ENCODE measurements around the gene CAPN2. TPM values are rescaled to one million over a fixed set of nuclear protein-coding genes. Genes with fewer than 3 reads are reported as not detected.
A peak's percentile ranks its signal among the peaks of the same experiment; 100 is the strongest.
"Not testable (repeated sequence)": the region's sequence is repeated elsewhere in the genome, so short reads cannot be mapped to it uniquely, and the experiment has no call there.

The CAPN2 gene
- total RNA-seq, 2 donors from 2014 or later, result 61.4 to 72.3 TPM

DNA sequence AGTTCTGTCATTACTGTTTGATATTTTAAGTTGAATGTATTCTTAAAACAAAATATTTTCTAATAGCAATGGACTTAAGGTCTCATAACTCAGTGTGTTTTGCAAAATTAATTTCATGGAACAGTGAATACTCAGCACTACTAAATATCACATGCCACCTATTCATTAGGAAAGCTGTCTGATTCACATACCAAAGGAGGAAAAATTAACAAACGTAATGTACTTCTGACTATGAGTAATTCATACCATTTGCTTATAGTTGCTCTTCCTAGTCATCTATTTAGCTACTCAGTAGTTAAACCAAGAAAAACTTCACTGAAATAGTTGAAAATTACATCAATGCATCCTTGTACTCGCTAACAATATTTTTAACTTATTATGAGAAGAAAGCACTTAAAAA is 98.2 kb downstream of the CAPN2 start:
- no peaks in the 10 kb centered on the region for H3K9me3 ChIP-seq
- peaks cover 37% of the 10 kb centered on the region for H3K36me3 ChIP-seq
- H3K27ac ChIP-seq, result no peak overlapping the region
- TF ChIP-seq, protein P1, sequence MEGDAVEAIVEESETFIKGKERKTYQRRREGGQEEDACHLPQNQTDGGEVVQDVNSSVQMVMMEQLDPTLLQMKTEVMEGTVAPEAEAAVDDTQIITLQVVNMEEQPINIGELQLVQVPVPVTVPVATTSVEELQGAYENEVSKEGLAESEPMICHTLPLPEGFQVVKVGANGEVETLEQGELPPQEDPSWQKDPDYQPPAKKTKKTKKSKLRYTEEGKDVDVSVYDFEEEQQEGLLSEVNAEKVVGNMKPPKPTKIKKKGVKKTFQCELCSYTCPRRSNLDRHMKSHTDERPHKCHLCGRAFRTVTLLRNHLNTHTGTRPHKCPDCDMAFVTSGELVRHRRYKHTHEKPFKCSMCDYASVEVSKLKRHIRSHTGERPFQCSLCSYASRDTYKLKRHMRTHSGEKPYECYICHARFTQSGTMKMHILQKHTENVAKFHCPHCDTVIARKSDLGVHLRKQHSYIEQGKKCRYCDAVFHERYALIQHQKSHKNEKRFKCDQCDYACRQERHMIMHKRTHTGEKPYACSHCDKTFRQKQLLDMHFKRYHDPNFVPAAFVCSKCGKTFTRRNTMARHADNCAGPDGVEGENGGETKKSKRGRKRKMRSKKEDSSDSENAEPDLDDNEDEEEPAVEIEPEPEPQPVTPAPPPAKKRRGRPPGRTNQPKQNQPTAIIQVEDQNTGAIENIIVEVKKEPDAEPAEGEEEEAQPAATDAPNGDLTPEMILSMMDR (IDR thresholded peaks at IDR 0.05), result no peak
- no peak for DNase-seq (ENCODE audit: low spot score)
- no peak overlapping the region for H3K4me3 ChIP-seq
- peaks cover 0 to 9% of the 10 kb centered on the region in 2 donors for H3K4me1 ChIP-seq
- no peaks in the 10 kb centered on the region for H3K27me3 ChIP-seq

DNA sequence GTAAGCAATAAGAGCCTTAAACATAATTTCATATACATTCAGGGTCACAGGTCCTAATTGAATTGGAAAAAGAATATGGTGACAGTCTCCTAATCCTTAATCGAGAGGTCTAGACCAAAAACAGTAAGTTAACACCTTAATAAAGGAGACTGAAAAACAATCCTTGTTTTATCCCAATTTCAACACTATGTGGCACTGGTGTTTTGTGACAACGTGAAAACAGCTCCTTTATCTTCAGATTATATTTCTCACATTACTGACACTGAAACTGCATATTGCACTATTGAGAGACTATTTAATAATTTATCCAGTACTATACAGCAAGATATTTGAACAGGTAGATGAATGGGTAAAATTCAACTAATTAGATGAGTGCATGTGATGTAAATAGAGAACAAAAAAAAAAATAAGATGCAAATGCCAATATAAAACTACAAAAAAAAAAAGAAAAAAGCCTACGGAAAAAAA is 99.3 kb downstream of the CAPN2 start:
- Histone ChIP-seq H3K27me3 (no peaks in the 10 kb centered on the region), H3K9me3 (no peaks in the 10 kb centered on the region), H3K36me3 (peaks cover 26% of the 10 kb centered on the region), H3K27ac (no peak overlapping the region), H3K4me1 (peaks cover 0 to 14% of the 10 kb centered on the region in 2 donors), H3K4me3 (no peak overlapping the region)
- TF ChIP-seq, protein P1 (IDR thresholded peaks at IDR 0.05), result peak; percentile 41 to 71
- no peak for DNase-seq (ENCODE audit: low spot score)

GRCh38 chr1:223813645-223814044 is 101.3 kb downstream of the CAPN2 start:
- H3K9me3 ChIP-seq, result no peaks in the 10 kb centered on the region
- H3K27me3 ChIP-seq, result no peaks in the 10 kb centered on the region
- TF ChIP-seq, protein P1 (IDR thresholded peaks at IDR 0.05), result no peak
- H3K36me3 ChIP-seq, result peaks cover 28% of the 10 kb centered on the region
- DNase-seq (ENCODE audit: low spot score), result no peak
- peaks cover 0 to 14% of the 10 kb centered on the region in 2 donors for H3K4me1 ChIP-seq
- H3K4me3 ChIP-seq, result no peak overlapping the region
- no peak overlapping the region for H3K27ac ChIP-seq

DNA sequence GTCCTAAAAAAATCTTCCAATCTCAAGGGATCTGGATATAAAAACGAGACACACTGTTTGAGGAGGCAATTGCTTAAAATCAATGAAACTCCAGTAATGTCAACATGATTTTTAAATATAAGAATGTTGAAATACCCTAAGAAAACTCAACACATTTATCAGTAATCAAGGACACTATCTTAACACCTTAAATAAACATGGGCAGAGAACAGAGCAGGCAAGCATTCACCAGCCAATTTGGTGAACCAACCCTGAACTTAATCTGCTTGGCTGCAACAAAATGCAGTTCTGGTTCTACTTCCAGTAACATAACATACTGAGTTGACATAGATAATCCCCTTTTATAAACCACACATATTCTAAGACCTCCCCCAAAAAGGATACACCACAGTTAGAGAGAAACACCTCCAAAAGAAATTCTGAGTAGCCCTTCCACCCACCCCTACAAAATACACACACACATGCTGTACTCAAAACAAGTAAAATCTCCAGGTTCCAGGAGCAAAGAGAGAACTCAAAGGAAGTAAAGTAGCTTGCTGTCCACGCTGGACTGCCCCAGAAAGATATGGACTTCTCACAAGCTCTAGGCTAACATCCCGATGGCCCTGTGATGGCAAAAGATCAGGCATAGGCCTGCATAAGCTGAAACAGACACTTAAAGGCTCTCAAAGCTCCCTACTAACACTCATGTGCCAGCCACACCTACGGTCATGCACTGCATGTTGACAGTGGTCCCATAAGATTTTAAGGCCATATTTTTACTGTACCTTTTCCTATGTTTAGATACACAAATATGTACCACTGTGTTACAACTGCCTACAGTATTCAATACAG is 102.9 kb downstream of the CAPN2 start:
- Histone ChIP-seq H3K9me3 (no peaks in the 10 kb centered on the region), H3K36me3 (peaks cover 28% of the 10 kb centered on the region), H3K27me3 (no peaks in the 10 kb centered on the region), H3K27ac (peak overlapping the region in 1 of 2 donors; percentile 14), H3K4me1 (peaks cover 0 to 23% of the 10 kb centered on the region in 2 donors), H3K4me3 (no peak overlapping the region)
- DNase-seq (ENCODE audit: low spot score), result no peak
- TF ChIP-seq, protein P1 (IDR thresholded peaks at IDR 0.05), result no peak

DNA sequence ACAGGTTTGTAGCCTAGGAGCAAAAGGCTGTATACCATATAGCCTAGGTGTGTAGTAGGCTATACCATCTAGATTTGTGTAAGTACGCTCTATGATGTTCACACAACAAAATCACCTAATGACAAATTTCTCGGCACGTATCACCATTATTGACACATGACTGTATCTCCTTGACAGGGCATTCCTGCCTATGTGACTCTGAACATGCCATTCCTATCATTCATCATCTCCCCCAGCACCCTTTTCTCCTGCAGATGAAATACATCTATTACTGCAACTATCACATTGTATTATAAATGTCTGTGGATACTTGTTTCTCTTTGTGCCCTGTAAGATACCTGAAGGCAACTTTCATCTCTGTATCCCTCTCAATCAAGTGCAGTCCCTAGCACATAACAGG is 103.5 kb downstream of the CAPN2 start:
- TF ChIP-seq, protein P1 (IDR thresholded peaks at IDR 0.05), result no peak
- Histone ChIP-seq H3K27me3 (no peaks in the 10 kb centered on the region), H3K27ac (no peak overlapping the region), H3K4me1 (peaks cover 0 to 29% of the 10 kb centered on the region in 2 donors), H3K9me3 (no peaks in the 10 kb centered on the region), H3K4me3 (no peak overlapping the region), H3K36me3 (peaks cover 28% of the 10 kb centered on the region)
- no peak for DNase-seq (ENCODE audit: low spot score)

DNA sequence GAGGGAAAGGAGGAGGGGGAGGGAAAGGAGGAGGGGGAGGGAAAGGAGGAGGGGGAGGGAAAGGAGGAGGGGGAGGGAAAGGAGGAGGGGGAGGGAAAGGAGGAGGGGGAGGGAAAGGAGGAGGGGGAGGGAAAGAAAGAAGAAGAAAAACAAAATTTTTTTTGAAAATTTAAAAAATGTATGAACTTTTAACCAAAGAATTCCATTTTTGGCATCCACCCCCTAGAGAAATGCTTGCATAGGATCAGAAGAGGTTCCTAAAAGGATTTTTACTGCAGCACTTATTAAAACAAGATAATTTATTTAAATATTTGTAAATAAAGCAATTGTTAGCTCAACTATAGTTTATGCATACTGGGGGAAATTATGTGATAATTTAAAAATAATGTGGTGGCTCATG is 104.9 kb downstream of the CAPN2 start:
- H3K9me3 ChIP-seq; H3K27me3 ChIP-seq; H3K27ac ChIP-seq; H3K4me3 ChIP-seq; DNase-seq (ENCODE audit: low spot score): not testable (repeated sequence)
- H3K36me3 ChIP-seq, result peaks cover 24% of the 10 kb centered on the region
- peaks cover 0 to 37% of the 10 kb centered on the region in 2 donors for H3K4me1 ChIP-seq

Measured in right atrium auricular region (tissue), 2 donors.